Neural cell (in vitro differentiated cells): ENCODE results near the gene PLD6. TPM values are rescaled to one million over a fixed set of nuclear protein-coding genes. Genes with fewer than 3 reads are reported as not detected.

ENCODE experiments used
- H2AFZ ChIP-seq: fragments of 200-600, 300-800 bp; sonication (generic), shearing (Covaris generic); 2 replicates; pipeline ENCODE4 v1.6.0; 2014; ENCODE audit warnings: low read depth, mild to moderate bottlenecking, antibody characterized with exemption, low read length, moderate library complexity
- H3F3A ChIP-seq: fragments of 200-600 bp; shearing (Covaris generic); 2 replicates; pipeline ENCODE4 v1.6.1; 2016; ENCODE audit warnings: mild to moderate bottlenecking, moderate library complexity, mixed read lengths, antibody characterized with exemption, low read length; ENCODE audit not compliant: insufficient read depth, poor library complexity, severe bottlenecking
- H3K27ac ChIP-seq: fragments of 200-600, 300-800 bp; sonication (generic), shearing (Covaris generic); 2 replicates; pipeline ENCODE4 v1.5.1; 2014; ENCODE audit warnings: mild to moderate bottlenecking, low read length, moderate library complexity
- H3K27me3 ChIP-seq: fragments of 300-800, 200-600 bp; sonication (generic), shearing (Covaris generic); 2 replicates; pipeline ENCODE4 v1.6.0; 2014; ENCODE audit warnings: mild to moderate bottlenecking, low read depth, low read length, moderate library complexity; ENCODE audit not compliant: insufficient read depth
- H3K36me3 ChIP-seq: fragments of 300-800, 200-600 bp; sonication (generic), shearing (Covaris generic); 2 replicates; pipeline ENCODE4 v1.5.1; 2014; ENCODE audit warnings: mild to moderate bottlenecking, antibody characterized with exemption, low read length, moderate library complexity; ENCODE audit not compliant: insufficient read depth
- H3K4me2 ChIP-seq: fragments of 300-800, 200-600 bp; sonication (generic), shearing (Covaris generic); 2 replicates; pipeline ENCODE4 v1.6.0; 2014; ENCODE audit warnings: mild to moderate bottlenecking, low read length
- H3K4me3 ChIP-seq: fragments of 300-800, 200-600 bp; sonication (generic), shearing (Covaris generic); 2 replicates; pipeline ENCODE4 v1.5.1; 2014; ENCODE audit warnings: mild to moderate bottlenecking, low read length, moderate library complexity
- H3K79me2 ChIP-seq: fragments of 200-600 bp; shearing (Covaris generic); replicated peaks from 2 replicates; pipeline ENCODE4 v1.6.0; 2014; ENCODE audit warnings: mild to moderate bottlenecking, low read length, moderate library complexity; ENCODE audit not compliant: insufficient read depth
- H3K9ac ChIP-seq: fragments of 300-800, 200-600 bp; sonication (generic), shearing (Covaris generic); 2 replicates; pipeline ENCODE4 v1.6.1; 2016; ENCODE audit warnings: mild to moderate bottlenecking, low read length, mixed read lengths
- H3K9me2 ChIP-seq: fragments of 200-600 bp; shearing (Covaris generic); 2 replicates; pipeline ENCODE4 v1.6.1; 2016; ENCODE audit warnings: mild to moderate bottlenecking, low read length, mixed read lengths; ENCODE audit not compliant: insufficient read depth
- H3K9me3 ChIP-seq: fragments of 200-600, 300-800 bp; sonication (generic), shearing (Covaris generic); 2 replicates; pipeline ENCODE4 v1.6.1; 2016; ENCODE audit warnings: mild to moderate bottlenecking, mixed run types, low read length, moderate library complexity, mixed read lengths
- H4K20me1 ChIP-seq: fragments of 200-600 bp; shearing (Covaris generic); 2 replicates; pipeline ENCODE4 v1.6.1; 2016; ENCODE audit warnings: mild to moderate bottlenecking, mixed run types; ENCODE audit not compliant: insufficient read depth
- CTCF ChIP-seq: fragments of 450-650 bp; IDR thresholded peaks from 2 replicates; pipeline ENCODE4 v1.5.1; 2014; ENCODE audit warnings: antibody characterized with exemption, mild to moderate bottlenecking, moderate library complexity; ENCODE audit not compliant: poor library complexity, severe bottlenecking
- EP300 ChIP-seq: fragments of 450-650 bp; conservative IDR thresholded peaks from 2 replicates; pipeline ENCODE4 v1.6.1; 2014; ENCODE audit warnings: antibody characterized with exemption, mild to moderate bottlenecking, moderate library complexity; ENCODE audit not compliant: poor library complexity, severe bottlenecking
- EZH2 ChIP-seq: fragments of 200-600, 300-800 bp; shearing (Covaris generic), sonication (generic); IDR thresholded peaks from 2 replicates; pipeline ENCODE4 v1.6.1; 2014; ENCODE audit warnings: antibody characterized with exemption, low read length, borderline replicate concordance, mild to moderate bottlenecking; ENCODE audit not compliant: insufficient read depth, poor library complexity, severe bottlenecking
- MXI1 ChIP-seq: fragments of 450-650 bp; conservative IDR thresholded peaks from 2 replicates; pipeline ENCODE4 v1.6.1; 2014; ENCODE audit warnings: antibody characterized with exemption, mild to moderate bottlenecking; ENCODE audit not compliant: poor library complexity, severe bottlenecking
- POLR2AphosphoS5 ChIP-seq: IDR thresholded peaks from 2 replicates; pipeline ENCODE4 v1.6.1; 2012
- RAD21 ChIP-seq: fragments of 450-650 bp; conservative IDR thresholded peaks from 2 replicates; pipeline ENCODE4 v1.6.1; 2014; ENCODE audit warnings: antibody characterized with exemption, mild to moderate bottlenecking, moderate library complexity
- REST ChIP-seq: IDR thresholded peaks from 2 replicates; pipeline ENCODE4 v1.6.1; 2012; ENCODE audit warnings: borderline replicate concordance
- SMC3 ChIP-seq: fragments of 450-650 bp; conservative IDR thresholded peaks from 2 replicates; pipeline ENCODE4 v1.6.1; 2014; ENCODE audit warnings: antibody characterized with exemption, mild to moderate bottlenecking, moderate library complexity; ENCODE audit not compliant: poor library complexity
- TAF1 ChIP-seq: IDR thresholded peaks from 2 replicates; pipeline ENCODE4 v1.6.1; 2012; ENCODE audit warnings: low read depth
- polyA plus RNA-seq: library from polyadenylated mRNA; depleted of rRNA; stranded (reverse); fragments of >200 nt; gene quantifications from 2 replicates; pipeline ENCODE4 v1.2.3, GENCODE V29; 2014

PLD6 gene
- polyA plus RNA-seq, 1 donor from 2014 or later: 2.0 TPM

GRCh38 chr17:17190188-17190587 lies 15.9 kb downstream of the PLD6 start:
- Histone ChIP-seq H4K20me1 (no peaks in the 10 kb centered on the region), H3K4me3 (no peak overlapping the region), H3K9me2 (no peaks in the 10 kb centered on the region), H3K9ac (no peak overlapping the region), H3K79me2 (no peaks in the 10 kb centered on the region), H3K27ac (no peak overlapping the region), H3K4me2 (no peak overlapping the region), H2AFZ (no peak overlapping the region), H3K27me3 (no peaks in the 10 kb centered on the region), H3F3A (no peaks in the 10 kb centered on the region), H3K36me3 (no peaks in the 10 kb centered on the region), H3K9me3 (no peaks in the 10 kb centered on the region)
- TF ChIP-seq MXI1: no peak
- no peak for TF ChIP-seq CTCF
- no peak for TF ChIP-seq TAF1
- no peak for TF ChIP-seq RAD21
- TF ChIP-seq REST: no peak
- TF ChIP-seq EP300: no peak
- no peak for TF ChIP-seq EZH2
- TF ChIP-seq SMC3: no peak

DNA sequence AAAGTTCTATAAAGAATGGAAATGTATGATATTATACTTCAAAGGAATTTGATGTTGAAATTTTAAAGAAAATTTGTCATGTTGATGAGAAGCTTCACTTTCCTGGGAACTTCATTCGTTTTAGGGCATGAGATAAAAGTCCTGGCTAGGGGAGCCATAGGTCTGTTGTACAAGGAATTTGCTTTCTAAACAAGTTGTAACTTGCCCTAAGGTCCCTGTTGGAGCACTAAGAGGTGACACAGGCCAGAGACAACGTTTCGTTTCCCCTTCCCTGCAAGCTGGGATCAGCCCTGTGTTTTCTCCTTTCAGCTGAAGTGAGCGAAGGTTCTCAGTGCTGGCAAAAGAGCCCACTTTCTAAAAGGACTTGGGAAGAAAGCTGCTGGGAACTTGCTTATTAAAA lies 16.6 kb downstream of the PLD6 start:
- Histone ChIP-seq H3K4me2 (no peak overlapping the region), H3K4me3 (no peak overlapping the region), H3K36me3 (no peaks in the 10 kb centered on the region), H3K9me3 (no peaks in the 10 kb centered on the region), H3F3A (no peaks in the 10 kb centered on the region), H3K79me2 (no peaks in the 10 kb centered on the region), H2AFZ (no peak overlapping the region), H3K9ac (no peak overlapping the region), H3K27ac (no peak overlapping the region), H3K9me2 (no peaks in the 10 kb centered on the region), H3K27me3 (no peaks in the 10 kb centered on the region), H4K20me1 (no peaks in the 10 kb centered on the region)
- TF ChIP-seq REST: no peak
- no peak for TF ChIP-seq CTCF
- no peak for TF ChIP-seq MXI1
- no peak for TF ChIP-seq EP300
- TF ChIP-seq POLR2AphosphoS5: no peak
- no peak for TF ChIP-seq SMC3
- TF ChIP-seq TAF1: no peak
- no peak for TF ChIP-seq RAD21
